Activated effector memory CD4-positive, alpha-beta T cell treated with Interleukin-2 at 50 U/mL for 16 hours (primary cell): ENCODE data around the gene TMEM59L.

ENCODE experiments used
- DNase-seq: peaks from one replicate; pipeline ENCODE4 v3.0.0-alpha.2; 2020

TMEM59L gene

DNA sequence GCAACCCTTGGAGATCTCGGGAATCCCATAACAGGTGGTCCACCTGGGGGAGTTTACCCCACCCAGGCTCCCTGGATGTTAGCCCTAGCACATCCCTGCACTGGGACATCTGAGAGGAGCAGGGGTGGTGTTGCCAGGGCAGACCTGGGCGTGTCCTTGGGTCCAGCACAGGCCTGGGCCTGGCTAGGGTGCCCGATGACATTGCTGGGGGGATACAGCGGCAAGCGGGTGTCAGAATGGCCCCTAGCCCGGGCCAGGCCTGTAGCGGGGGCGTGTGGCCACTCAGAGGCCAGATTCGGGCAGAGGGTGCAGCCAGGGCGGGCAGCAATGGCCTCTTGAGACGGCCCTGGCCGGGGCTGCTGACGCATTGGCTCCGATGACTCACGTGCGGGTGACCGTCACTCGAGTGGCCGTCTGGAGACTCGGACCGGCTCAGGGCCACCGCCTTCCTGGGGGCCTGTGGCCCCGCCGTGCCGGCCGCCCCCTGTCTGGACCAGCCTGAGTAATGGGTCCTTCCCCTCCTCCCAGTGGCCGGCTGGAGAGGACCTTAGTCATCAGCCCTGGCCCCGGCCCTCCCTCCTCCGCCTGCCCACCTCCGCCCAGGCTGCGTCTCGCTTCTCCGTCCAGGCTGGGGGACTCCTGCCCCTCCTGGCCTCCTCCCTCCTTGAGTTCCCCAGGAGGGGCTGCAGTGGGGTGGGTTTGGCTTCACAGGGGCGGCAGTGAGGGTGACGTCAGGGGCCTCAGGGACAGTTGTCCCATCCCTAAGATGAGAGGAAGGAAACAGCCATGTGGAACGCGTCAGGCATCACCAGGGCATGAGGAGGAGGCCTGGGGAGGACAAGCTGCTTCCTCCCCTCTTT is 47.6 kb downstream of the TMEM59L start:
- no peak for DNase-seq

DNA sequence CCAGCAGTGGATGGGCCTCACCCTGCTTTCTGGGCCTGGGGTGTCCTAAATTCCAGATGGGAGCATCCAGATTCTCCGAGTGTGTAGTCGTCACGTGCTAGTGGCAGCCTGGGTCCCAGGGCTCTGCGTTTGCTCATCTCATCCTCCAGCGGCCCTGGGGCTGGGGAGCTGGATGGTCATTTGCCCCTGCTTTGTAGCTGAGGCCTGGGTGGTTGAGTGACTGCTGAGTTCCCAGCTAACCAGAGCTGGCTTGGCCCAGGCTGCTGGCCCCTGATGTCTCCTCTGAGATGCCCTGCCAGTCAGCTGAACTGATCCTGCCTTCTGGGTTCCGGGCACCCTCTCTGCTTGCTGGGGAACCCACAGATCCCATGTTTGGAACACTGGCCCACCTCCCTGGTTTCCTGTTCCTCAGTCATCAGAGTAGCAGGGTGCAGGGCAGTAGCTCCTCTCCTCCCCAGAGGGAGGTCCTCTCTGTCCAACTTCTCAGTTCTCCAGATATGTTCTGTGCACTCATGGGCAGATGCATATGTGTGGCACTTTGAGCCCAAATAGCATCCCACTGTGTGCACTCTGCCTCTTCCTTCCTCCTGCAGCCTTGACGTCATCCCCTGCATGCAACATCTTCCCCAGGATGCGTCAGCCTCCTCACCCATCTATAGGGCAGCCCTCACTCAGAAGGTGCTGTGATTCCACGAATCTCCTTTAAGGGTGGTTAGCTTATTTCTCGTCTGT is 48.4 kb downstream of the TMEM59L start:
- no peak for DNase-seq

DNA sequence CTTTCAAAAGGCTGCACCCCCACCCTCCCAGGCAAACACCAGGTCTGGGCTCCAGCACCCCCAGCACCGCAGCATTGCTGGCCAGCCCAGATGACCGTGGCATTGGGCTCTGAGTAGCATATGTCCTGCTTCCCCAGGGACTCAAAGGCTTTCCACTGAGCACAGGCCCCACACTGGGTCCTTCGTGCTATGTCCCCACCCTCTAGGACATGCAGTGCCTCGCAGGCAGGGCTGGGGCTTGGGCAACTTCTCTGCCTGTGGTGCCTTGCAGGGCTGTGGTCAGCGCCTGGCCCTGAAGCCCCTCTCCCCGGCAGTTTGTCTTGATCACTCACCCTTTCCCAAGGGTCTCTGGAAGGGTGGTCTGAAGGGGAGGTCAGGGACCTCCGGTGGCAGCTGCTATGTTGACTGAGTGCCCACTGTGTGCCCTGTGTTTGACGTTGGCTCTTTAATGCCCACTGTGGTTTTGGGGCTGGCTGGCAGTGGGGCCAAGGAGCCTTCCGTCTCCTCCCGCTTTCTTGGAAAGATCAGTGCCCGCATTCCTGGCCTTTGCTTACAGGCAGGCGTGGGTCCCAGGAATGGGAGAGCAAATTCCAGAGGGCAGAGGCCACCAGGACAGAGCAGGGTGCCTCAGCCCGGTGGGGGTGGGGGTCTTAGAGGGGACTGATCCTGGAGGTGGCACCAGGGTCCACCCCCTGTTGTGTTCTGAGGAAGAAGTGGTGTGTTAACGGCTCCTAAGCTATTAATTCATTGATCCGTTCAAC is 50.5 kb downstream of the TMEM59L start:
- no peak for DNase-seq

DNA sequence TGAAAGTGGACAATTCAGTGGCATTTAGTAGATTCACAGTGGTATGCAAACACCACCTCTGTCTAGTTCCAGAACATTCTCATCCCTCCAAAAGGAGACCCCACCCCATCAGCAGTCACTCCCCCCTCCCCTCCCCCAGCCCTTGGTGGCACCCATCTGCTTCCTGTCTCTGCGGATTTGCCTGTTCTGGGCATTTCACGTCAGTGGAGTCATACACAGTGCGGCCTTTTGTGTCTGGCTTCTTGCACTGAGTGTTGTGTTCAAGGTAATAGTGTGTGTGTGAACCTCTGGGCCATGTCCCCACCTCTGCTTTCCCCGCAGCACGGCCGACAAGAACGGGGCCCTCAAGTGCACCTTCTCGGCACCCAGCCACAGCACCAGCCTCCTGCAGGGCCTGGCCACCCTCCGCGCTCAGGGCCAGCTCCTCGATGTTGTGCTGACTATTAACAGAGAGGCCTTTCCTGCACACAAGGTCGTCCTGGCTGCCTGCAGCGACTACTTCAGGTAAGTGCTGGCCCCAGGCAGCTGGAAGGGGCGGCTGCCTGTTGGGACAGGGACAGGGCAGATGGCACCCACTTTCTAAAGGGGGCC is 51.4 kb downstream of the TMEM59L start:
- no peak for DNase-seq

DNA sequence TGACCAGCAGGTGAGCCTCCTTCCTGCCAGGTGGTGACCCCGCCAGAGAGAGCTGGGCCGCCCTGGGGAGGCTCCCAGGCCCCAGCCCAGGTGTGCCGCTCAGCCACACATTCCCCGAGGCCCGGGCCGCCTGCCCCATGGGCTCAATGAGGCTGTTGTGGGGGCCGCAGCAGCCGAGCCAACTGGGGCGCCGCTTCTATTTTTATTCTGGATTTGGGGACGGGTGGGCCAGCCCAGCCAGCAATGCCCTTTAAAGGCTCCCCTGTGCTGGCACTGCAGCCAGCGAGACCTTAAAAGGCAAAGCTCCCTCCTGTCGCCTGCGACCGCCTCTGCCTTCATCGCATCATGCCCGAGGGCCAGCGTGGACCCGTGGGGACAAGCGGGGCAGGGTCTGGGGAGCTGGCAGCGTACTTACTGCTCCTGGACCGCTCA is 53.1 kb downstream of the TMEM59L start:
- no peak for DNase-seq

DNA sequence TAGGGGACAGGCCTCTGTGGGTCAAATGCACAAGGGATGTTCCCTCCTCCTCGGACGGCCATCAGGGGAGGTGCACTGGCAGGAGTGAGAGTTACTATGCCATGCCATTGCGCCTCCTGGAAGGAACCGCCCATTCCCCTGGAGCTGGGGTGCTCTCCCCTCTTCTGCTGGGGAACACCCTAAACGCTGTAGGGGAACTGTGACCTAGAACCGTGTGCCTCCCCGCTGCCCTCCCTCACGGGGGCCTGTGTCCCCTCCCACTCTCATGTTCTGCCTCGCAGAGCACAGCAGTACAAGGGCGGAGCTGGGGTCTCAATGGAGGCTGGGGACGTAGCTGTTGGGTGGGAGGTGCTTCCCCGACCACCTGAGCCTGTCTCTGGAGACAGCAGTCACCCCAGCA is 53.6 kb downstream of the TMEM59L start:
- no peak for DNase-seq

DNA sequence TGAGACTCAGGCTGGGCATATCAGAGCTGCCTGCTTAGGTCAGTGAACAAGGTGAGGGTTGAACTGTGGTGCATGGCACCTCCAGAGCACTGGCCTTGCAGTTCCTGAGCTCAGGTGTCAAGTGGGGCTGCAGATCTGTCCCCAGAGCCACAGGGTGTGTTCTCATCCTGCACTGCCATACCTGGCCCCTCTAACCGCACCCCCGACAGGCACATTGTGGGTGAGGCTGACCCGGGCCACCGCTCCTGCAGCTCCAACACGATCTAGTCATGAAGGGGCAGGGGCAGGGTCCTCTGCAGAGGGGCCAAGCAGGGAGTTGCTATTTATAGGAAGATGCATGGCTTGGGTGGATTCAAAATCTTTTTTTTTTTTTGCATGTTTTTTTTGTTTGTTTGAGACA is 54.1 kb downstream of the TMEM59L start:
- DNase-seq: no peak

DNA sequence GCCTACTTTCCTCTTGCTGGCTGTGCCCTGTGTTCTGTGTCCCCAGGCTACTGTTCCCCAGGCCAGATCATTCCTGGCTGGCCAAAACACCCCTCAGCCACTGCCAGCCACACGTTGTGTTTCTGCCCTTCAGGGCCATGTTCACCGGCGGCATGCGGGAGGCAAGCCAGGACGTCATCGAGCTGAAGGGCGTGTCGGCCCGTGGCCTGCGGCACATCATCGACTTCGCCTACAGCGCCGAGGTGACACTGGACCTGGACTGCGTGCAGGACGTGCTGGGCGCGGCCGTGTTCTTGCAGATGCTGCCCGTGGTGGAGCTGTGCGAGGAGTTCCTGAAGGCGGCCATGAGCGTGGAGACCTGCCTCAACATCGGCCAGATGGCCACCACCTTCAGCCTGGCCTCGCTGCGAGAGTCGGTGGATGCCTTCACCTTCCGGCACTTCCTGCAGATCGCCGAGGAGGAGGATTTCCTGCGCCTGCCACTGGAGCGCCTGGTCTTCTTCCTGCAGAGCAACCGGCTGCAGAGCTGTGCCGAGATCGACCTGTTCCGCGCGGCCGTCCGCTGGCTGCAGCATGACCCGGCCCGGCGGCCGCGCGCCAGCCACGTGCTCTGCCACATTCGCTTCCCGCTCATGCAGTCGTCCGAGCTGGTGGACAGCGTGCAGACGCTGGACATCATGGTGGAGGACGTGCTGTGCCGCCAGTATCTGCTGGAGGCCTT is 55.0 kb downstream of the TMEM59L start:
- DNase-seq: no peak

DNA sequence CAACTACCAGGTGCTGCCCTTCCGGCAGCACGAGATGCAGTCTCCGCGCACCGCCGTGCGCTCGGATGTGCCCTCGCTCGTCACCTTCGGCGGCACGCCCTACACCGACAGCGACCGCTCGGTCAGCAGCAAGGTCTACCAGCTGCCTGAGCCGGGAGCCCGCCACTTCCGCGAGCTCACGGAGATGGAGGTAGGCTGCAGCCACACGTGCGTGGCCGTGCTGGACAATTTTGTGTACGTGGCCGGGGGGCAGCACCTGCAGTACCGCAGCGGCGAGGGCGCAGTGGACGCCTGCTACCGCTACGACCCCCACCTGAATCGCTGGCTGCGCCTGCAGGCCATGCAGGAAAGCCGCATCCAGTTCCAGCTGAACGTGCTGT is 55.6 kb downstream of the TMEM59L start:
- DNase-seq: no peak

DNA sequence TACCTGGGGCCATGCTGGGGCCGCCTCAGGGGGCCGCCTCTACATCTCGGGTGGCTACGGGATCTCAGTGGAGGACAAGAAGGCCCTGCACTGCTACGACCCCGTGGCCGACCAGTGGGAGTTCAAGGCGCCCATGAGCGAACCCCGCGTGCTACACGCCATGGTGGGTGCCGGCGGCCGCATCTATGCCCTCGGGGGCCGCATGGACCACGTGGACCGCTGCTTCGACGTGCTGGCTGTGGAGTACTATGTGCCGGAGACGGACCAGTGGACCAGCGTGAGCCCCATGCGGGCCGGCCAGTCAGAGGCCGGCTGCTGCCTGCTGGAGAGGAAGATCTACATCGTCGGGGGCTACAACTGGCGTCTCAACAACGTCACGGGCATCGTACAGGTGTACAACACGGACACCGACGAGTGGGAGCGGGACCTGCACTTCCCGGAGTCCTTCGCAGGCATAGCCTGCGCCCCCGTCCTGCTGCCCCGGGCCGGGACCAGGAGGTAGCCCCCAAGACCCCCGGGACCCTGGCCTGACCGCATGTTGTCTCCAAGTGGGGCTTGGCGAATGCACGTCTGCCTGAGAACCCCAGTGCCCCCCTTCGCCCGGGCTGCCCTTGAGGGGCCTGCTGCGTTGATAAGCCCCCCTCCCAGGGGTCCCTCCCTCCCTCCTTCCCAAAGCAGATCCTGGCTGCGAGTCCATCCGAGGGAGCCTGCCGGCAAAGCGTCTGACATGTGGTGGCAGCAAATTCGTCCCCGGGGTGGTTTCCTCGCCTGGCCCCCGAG is 56.3 kb downstream of the TMEM59L start:
- no peak for DNase-seq

DNA sequence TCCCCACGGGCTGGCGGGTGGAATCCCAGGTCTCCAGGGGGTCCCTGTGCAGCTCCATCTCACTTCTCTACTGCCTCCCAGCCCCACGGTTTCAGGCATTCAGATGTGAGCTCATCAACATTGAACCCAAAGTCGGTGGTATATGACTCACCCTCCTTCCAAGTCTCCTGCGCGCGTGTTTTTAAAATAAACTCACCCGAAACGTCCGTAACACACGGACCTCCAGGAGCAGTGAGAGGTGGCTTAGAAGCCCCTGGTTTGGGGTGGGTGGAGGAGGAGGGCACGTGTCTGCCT is 56.8 kb downstream of the TMEM59L start:
- no peak for DNase-seq

DNA sequence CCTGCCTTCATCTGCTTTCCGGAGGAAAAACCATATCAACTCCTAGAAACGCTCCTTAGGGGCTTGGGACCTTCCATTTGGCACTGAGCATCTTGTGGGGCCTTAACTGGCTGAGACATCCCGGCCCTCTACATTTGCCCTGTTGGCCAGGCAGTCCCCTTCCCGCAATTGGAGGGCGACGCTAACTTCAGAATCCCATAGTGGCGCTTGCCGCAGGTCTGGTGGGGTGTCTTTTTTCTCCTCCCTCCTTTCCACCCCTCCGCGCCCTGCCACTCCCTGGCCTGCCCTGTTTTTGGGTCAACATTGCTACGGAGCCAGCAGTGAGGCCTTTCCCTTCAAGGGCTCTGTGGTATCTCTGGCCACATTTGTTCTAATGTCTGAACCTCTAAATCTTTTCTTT is 57.2 kb downstream of the TMEM59L start:
- no peak for DNase-seq

DNA sequence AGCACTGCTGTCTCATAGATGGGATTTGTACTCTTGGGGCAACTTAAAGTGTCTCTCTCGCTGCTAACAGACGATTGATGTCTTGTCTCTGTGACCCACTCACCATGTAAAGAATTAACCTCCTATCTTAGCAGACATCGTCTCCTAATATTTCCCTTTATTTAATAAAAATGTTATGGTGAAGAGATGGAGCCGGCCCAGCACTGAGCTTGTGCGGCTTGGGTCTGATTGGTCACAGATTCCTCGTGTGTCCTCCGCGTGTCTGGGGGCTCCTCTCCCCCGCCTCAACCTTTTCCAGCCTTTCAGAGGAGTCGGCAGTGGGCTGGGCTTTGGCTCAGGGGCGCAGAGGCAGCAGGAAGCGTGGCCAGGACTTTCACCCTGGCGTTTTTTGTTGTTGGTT is 57.6 kb downstream of the TMEM59L start:
- DNase-seq: no peak
